Left renal pelvis (tissue), 4 donors: Measurements from ENCODE around the gene ST6GALNAC2. TPM values are rescaled to one million over a fixed set of nuclear protein-coding genes. Genes with fewer than 3 reads are reported as not detected.
"Not testable (repeated sequence)": the region's sequence is repeated elsewhere in the genome, so short reads cannot be mapped to it uniquely, and the experiment has no call there.

Source experiments
- DNase-seq, 4 donors: peaks; one replicate each; pipeline ENCODE4 v3.0.0-alpha.2; 2013; ENCODE audit warnings: low read depth in 4 of 4, low spot score in 3 of 4
- polyA plus RNA-seq, 4 donors: library from polyadenylated mRNA; unstranded; fragments of 120-200 nt; gene quantifications; one replicate each; pipeline ENCODE4 v1.2.1, GENCODE V29; 2013; ENCODE audit not compliant: insufficient read length in 4 of 4

ST6GALNAC2 gene
- polyA plus RNA-seq, 4 donors = 0.55 to 12.3 (median 11.3) TPM

DNA sequence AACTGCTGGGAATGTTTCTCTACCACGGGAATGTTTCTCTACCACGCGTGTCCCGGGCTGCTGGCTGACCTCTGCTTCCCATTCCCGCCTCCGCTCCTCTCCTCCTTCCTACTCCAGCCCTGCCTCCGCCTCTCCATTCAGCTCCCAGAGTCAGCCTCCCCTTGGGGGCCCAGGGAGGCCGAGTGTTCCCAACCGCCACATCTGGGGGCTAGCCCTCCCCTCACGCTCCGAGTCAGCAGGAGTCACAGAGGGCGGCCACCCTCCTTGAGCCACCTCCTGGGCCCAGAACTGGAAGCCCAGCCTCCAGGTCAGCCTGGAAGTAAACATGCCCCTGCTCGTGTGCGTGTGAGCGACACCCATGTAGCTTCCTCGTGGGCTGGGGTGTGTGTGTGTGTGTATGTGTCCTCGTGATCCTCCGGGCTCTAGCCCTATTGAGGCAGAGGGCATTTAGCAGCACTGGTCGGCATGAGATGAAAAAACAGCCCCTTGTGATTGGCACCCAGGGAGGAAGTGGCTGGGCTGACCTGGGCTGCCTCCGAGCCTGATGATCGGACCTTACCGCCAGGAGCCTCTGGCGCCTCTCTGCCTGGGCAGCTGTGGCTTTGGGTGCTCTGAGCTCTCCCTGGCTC, 55.5 kb downstream of the ST6GALNAC2 start:
- no peak for DNase-seq

GRCh38 chr17:76529224-76530094, 56.2 kb downstream of the ST6GALNAC2 start:
- peak in 2 of 4 donors; percentile 73 to 77 for DNase-seq

GRCh38 chr17:76528528-76529223, 57.0 kb downstream of the ST6GALNAC2 start:
- DNase-seq = no peak

DNA sequence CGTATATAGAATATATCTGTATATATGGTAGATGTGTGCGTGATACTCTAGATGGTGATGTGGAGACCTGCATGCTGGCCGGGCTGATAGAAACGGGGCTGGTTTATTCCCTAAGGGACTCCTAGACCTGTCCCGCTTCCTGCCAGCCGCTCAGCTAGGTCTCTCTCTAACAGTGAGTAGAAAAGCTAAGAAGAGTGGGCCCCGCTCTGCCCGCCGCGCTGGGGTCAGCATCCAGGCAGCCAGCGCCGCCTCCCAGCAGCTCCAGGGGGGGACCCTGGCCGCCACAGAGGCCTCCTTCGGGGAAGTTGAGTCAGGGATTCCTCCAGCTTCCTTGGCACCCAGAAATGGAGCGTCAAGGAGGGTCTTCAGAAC, 57.5 kb downstream of the ST6GALNAC2 start:
- DNase-seq = no peak

DNA sequence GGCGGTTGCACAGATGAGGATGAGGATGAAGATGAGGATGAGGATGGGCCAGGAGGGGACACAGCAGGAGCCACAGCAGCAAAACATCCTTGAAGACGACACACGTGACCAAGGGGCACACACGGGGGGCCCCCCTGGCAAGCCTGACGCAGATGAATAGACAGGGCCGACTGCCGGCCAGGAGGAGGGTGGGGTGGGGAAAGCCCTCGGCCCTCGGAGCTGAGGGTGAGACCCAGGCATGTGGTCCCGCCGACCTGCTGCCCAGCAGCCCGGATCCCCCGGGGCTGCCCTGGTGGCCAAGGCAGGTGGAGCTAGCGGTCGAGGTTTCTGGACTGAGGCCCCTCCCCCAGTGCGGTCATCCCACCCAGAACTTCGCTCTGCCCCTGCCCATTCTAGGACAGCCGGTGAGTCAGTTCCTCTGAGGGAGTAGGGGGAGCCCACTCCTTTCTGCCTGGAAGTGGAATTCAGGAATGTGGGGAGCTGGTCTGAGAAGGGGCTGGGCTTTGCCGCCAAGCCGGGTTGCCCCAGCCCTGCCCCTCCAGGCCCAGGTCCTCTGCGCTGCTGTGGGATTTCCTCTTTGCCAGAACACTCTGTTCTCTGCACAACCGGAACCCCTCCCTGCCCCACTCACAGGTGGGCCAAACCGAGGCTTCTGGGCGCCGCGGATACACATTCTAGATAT, 58.1 kb downstream of the ST6GALNAC2 start:
- DNase-seq = no peak

- not testable (repeated sequence) for DNase-seq
These were observed 58.6 kb downstream of the ST6GALNAC2 start for GRCh38 chr17:76527016-76527415.

GRCh38 chr17:76525513-76525833, 60.2 kb downstream of the ST6GALNAC2 start:
- DNase-seq = not testable (repeated sequence)

DNA sequence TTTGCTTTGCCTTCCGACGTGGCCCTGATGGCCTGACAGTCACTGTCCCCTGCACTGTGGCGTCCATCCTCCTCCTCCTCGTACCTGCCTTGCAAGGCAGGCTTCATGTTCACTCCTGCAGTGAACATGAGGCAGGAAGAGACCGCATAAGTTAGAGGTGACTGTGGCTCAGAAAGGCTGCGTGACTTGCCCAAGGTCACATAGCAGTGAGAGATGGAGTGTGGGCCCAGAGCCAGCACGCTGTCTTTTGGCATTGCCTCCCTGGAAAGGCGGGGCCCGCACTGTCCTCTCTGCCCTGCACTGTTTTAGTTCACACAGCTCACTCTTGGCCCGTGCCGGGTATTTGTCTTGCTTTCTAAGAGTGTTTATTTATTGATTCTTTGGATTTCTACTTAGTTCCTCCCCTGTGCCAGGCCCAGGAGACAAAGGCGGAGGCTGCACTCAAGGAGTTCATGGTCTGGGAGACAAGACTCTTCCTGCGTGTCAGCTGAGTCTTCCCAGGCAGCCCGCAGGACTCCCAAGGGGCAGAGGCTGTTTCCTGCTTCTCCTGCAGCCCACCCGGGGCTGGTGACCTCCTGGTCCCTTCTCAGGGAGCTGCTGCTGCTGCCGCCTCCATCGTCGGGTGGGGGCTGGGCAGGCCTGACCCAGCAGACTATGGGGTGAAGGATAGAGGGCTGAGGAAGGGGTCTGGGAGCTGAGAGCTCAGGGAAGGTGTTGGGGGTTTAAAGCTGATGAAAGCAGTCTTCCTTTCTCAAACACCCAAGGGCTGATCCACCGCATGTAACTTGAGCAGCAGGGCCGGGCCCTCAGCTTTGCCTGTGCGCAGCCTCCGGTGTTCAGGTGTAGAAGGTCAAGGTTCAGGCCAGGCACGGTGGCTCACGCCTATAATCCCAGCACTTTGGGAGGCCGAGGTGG, 60.8 kb downstream of the ST6GALNAC2 start:
- DNase-seq = no peak

- DNase-seq = no peak
These were observed 62.3 kb downstream of the ST6GALNAC2 start for GRCh38 chr17:76523084-76524037.

DNA sequence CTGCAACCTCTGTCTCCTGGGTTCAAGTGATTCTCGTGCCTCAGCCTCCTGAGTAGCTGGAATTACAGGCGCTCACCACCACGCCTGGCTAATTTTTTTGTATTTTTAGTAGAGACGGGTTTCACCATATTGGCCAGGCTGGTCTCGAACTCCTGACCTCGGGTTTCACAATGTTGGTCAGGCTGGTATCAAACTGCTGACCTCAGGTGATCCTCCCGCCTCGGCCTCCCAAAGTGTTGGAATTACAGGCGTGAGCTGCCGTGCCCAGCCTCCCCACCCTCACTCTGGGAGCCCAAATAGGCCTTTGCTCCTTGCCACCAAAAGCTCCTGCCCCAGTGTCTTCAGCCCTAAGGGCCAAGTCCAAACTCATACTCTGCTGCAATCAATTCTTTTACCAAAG, 64.0 kb downstream of the ST6GALNAC2 start:
- not testable (repeated sequence) for DNase-seq

DNA sequence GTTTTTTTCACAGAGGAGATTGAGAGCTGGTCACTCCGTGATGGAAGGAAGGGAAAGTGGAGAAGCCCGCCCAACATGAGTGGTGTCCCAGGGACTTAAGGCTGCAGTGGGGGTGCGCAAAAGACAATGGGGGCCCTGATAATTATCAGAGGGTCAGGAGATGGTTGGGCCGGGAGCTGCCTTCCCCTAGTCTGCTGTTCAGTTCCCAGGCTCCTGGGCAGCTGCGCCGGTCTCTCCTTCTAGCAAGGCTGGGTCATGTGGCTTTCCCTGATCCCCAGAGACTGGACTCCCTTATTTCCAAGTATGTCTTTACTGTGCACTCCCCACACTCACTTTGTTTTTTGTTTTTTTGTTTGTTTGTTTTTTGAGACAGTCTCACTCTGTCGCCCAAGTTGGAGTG, 64.4 kb downstream of the ST6GALNAC2 start:
- no peak for DNase-seq

- DNase-seq = no peak
These were observed 66.4 kb downstream of the ST6GALNAC2 start for GRCh38 chr17:76519048-76519966.

GRCh38 chr17:76517638-76518038, 68.0 kb downstream of the ST6GALNAC2 start:
- DNase-seq = no peak

Other genes with a start within 250 kb of the ST6GALNAC2 start
- gene PRPSAP1, start 231.9 kb downstream of the ST6GALNAC2 start, polyA plus RNA-seq = 10 to 100 TPM; 66.8 to 92.6 (median 80.1) TPM
- 1 to 10 TPM; 2.1 to 2.7 (median 2.2) TPM for gene SPHK1, start 201.3 kb downstream of the ST6GALNAC2 start, polyA plus RNA-seq
- gene UBE2O, start 132.7 kb downstream of the ST6GALNAC2 start, polyA plus RNA-seq = 10 to 100 TPM; 21.9 to 28.7 (median 25.6) TPM
- gene AANAT, start 118.3 kb downstream of the ST6GALNAC2 start, polyA plus RNA-seq = under 1 TPM in 3 of 4 donors, not detected in 1; 0.21 to 0.23 (median 0.22) TPM
- gene RHBDF2, start 84.4 kb downstream of the ST6GALNAC2 start, polyA plus RNA-seq = 1 to 10 TPM; 4.6 to 8.9 (median 6.2) TPM
- gene CYGB, start 48.2 kb downstream of the ST6GALNAC2 start, polyA plus RNA-seq = 10 to 100 TPM; 11.0 to 19.0 (median 15.6) TPM
- 1 to 10 TPM; 3.0 to 4.5 (median 3.3) TPM for gene PRCD, start 45.8 kb downstream of the ST6GALNAC2 start, polyA plus RNA-seq
- gene ST6GALNAC1, start 57.9 kb upstream of the ST6GALNAC2 start, polyA plus RNA-seq = under 1 TPM; 0.17 to 0.61 (median 0.40) TPM
- gene MXRA7, start 125.1 kb upstream of the ST6GALNAC2 start, polyA plus RNA-seq = 100 to 1,000 TPM in 3 of 4 donors, 10 to 100 TPM in 1; 93.8 to 121 (median 112) TPM
- 10 to 100 TPM; 18.7 to 29.1 (median 21.8) TPM for gene JMJD6, start 140.7 kb upstream of the ST6GALNAC2 start, polyA plus RNA-seq
- gene METTL23, start 141.0 kb upstream of the ST6GALNAC2 start, polyA plus RNA-seq = 10 to 100 TPM; 30.1 to 45.8 (median 40.4) TPM
- gene SRSF2, start 151.5 kb upstream of the ST6GALNAC2 start, polyA plus RNA-seq = 100 to 1,000 TPM; 324 to 465 (median 393) TPM
- gene MFSD11, start 152.3 kb upstream of the ST6GALNAC2 start, polyA plus RNA-seq = 10 to 100 TPM; 26.8 to 34.4 (median 28.4) TPM